ENCODE data around the gene RELN.

DNA sequence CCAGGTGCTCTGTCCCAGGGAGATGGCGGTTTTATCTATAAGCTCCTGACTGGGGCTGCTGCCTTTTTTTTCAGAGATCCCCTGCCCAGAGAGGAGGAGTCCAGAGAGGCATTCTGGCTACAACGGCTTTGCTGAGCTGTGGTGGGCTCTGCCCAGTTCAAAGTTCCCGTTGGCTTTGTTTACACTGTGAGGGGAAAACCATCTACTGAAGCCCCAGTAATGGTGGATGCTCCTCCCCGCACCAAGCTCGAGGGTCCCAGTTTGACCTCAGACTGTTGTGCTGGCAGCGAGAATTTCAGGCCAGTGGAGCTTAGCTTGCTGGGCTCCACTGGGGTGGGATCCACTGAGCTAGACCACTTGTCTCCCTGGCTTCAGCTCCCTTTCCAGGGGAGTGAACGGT, 527.1 kb downstream of the RELN start:
- no peak for TF ChIP-seq EP300 (IDR thresholded peaks at IDR 0.05)
- TF ChIP-seq POLR2AphosphoS5 (IDR thresholded peaks at IDR 0.05): no peak
- TF ChIP-seq, protein P1, sequence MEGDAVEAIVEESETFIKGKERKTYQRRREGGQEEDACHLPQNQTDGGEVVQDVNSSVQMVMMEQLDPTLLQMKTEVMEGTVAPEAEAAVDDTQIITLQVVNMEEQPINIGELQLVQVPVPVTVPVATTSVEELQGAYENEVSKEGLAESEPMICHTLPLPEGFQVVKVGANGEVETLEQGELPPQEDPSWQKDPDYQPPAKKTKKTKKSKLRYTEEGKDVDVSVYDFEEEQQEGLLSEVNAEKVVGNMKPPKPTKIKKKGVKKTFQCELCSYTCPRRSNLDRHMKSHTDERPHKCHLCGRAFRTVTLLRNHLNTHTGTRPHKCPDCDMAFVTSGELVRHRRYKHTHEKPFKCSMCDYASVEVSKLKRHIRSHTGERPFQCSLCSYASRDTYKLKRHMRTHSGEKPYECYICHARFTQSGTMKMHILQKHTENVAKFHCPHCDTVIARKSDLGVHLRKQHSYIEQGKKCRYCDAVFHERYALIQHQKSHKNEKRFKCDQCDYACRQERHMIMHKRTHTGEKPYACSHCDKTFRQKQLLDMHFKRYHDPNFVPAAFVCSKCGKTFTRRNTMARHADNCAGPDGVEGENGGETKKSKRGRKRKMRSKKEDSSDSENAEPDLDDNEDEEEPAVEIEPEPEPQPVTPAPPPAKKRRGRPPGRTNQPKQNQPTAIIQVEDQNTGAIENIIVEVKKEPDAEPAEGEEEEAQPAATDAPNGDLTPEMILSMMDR (IDR thresholded peaks at IDR 0.05): no peak
- TF ChIP-seq POLR2A (IDR thresholded peaks at IDR 0.05; ENCODE audit: low read depth): no peak
